NT2/D1 (cell line): ENCODE measurements around the gene QRICH2.

Source experiments
- DNase-seq: peaks from one replicate; pipeline ENCODE4 v3.0.0-alpha.2; 2011; ENCODE audit warnings: low read depth, low spot score
- H3K27me3 ChIP-seq: 2 replicates; pipeline ENCODE4 v1.6.0; 2011; ENCODE audit warnings: mild to moderate bottlenecking; ENCODE audit not compliant: insufficient read length, insufficient read depth
- H3K36me3 ChIP-seq: 2 replicates; pipeline ENCODE4 v1.6.1; 2011; ENCODE audit warnings: mild to moderate bottlenecking, low read length, mixed read lengths; ENCODE audit not compliant: insufficient read depth, insufficient read length
- H3K4me1 ChIP-seq: 2 replicates; pipeline ENCODE4 v1.5.1; 2011; ENCODE audit not compliant: insufficient read depth, insufficient read length
- H3K4me3 ChIP-seq: 2 replicates; pipeline ENCODE4 v1.5.1; 2011; ENCODE audit warnings: low read depth; ENCODE audit not compliant: insufficient read length
- H3K9ac ChIP-seq: 2 replicates; pipeline ENCODE4 v1.6.0; 2011; ENCODE audit warnings: low read depth; ENCODE audit not compliant: insufficient read length
- H3K9me3 ChIP-seq: 2 replicates; pipeline ENCODE4 v1.5.1; 2011; ENCODE audit warnings: mild to moderate bottlenecking, low read length; ENCODE audit not compliant: insufficient read depth
- SUZ12 ChIP-seq: IDR thresholded peaks from 2 replicates; pipeline ENCODE4 v1.6.1; 2011; ENCODE audit not compliant: insufficient read length, insufficient read depth; ENCODE audit errors: extremely low read depth
- YY1 ChIP-seq: IDR thresholded peaks from 2 replicates; pipeline ENCODE4 v1.6.1; 2011; ENCODE audit not compliant: insufficient read length, insufficient read depth
- ZNF274 ChIP-seq: IDR thresholded peaks from 2 replicates; pipeline ENCODE4 v1.6.1; 2011; ENCODE audit warnings: mild to moderate bottlenecking, low read depth, low read length

Gene QRICH2, protein sequence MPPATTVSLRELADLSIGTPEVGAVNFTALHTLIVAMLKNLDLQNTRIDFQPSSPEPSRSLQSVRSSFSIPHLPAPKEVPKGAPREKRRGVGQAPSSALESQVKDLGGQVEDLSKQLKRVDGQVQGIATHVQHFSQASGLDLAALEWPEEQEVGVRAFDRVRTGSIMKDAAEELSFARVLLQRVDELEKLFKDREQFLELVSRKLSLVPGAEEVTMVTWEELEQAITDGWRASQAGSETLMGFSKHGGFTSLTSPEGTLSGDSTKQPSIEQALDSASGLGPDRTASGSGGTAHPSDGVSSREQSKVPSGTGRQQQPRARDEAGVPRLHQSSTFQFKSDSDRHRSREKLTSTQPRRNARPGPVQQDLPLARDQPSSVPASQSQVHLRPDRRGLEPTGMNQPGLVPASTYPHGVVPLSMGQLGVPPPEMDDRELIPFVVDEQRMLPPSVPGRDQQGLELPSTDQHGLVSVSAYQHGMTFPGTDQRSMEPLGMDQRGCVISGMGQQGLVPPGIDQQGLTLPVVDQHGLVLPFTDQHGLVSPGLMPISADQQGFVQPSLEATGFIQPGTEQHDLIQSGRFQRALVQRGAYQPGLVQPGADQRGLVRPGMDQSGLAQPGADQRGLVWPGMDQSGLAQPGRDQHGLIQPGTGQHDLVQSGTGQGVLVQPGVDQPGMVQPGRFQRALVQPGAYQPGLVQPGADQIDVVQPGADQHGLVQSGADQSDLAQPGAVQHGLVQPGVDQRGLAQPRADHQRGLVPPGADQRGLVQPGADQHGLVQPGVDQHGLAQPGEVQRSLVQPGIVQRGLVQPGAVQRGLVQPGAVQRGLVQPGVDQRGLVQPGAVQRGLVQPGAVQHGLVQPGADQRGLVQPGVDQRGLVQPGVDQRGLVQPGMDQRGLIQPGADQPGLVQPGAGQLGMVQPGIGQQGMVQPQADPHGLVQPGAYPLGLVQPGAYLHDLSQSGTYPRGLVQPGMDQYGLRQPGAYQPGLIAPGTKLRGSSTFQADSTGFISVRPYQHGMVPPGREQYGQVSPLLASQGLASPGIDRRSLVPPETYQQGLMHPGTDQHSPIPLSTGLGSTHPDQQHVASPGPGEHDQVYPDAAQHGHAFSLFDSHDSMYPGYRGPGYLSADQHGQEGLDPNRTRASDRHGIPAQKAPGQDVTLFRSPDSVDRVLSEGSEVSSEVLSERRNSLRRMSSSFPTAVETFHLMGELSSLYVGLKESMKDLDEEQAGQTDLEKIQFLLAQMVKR (N-terminal part only)

GRCh38 chr17:76307966-76308338 is at the start of gene QRICH2:
Gene QRICH2, minus strand, starts transcription at chr17:76308276. Its CDS starts 278 bp downstream, at chr17:76307998.
- Histone ChIP-seq H3K4me1 (no peaks in the 10 kb centered on the region), H3K4me3 (no peak within 1 kb of the TSS), H3K9me3 (no peaks in the 10 kb centered on the region), H3K27me3 (no peaks in the 10 kb centered on the region), H3K9ac (no peak within 1 kb of the TSS), H3K36me3 (peaks cover 37% of the 10 kb centered on the region)
- no peak for TF ChIP-seq ZNF274
- TF ChIP-seq YY1, result no peak
- no peak for TF ChIP-seq SUZ12
- no peak for DNase-seq

- no peaks in the 10 kb centered on the region for H3K9me3 ChIP-seq
- no peaks in the 10 kb centered on the region for H3K36me3 ChIP-seq
- no peaks in the 10 kb centered on the region for H3K4me1 ChIP-seq
- no peak overlapping the region for H3K9ac ChIP-seq
- TF ChIP-seq SUZ12, result no peak
- no peak for TF ChIP-seq ZNF274
- TF ChIP-seq YY1, result no peak
- DNase-seq, result no peak
- peaks cover 4% of the 10 kb centered on the region for H3K27me3 ChIP-seq
- H3K4me3 ChIP-seq, result no peak overlapping the region
These were observed 49.6 kb upstream of the QRICH2 start for GRCh38 chr17:76357597-76358158.

DNA sequence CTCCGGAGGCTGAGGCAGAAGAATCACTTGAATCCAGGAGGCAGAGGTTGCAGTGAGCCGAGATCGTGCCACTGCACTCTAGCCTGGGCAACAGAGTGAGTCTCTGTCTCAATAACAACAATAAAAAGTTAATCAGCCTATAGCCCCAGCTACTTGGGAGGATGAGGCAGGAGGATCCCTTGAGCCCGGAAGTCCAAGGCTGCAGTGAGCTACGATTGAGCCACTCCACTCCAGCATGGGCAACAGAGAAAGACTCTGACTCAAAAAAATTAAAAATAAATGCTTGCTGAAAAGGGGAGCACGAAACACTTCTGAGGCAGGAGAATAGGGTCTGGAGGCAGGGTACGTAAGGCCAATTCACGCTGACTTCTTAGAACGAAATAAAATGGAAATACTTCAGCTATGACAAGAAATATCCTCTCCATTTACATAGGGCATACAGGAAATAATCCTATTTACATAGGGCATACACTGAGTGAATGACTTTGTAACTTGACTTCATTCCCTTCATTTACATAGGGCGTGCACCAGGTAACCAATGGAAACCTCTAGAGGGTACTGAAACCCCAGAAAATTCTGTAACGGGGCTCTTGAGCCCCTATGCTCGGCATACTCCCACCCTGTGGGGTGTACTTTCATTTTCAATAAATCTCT is 48.9 kb upstream of the QRICH2 start:
- Histone ChIP-seq H3K27me3 (peaks cover 5% of the 10 kb centered on the region), H3K9me3 (no peaks in the 10 kb centered on the region), H3K36me3 (no peaks in the 10 kb centered on the region), H3K4me1 (no peaks in the 10 kb centered on the region), H3K9ac (no peak overlapping the region), H3K4me3 (no peak overlapping the region)
- DNase-seq, result no peak
- no peak for TF ChIP-seq SUZ12
- TF ChIP-seq YY1, result no peak
- no peak for TF ChIP-seq ZNF274

GRCh38 chr17:76354747-76355310 is 46.8 kb upstream of the QRICH2 start:
- H3K36me3 ChIP-seq, result no peaks in the 10 kb centered on the region
- no peak overlapping the region for H3K9ac ChIP-seq
- H3K27me3 ChIP-seq, result peaks cover 5% of the 10 kb centered on the region
- H3K4me1 ChIP-seq, result no peaks in the 10 kb centered on the region
- no peak overlapping the region for H3K4me3 ChIP-seq
- no peak for DNase-seq
- TF ChIP-seq ZNF274 (no peak), YY1 (no peak), SUZ12 (no peak)
- H3K9me3 ChIP-seq, result no peaks in the 10 kb centered on the region

DNA sequence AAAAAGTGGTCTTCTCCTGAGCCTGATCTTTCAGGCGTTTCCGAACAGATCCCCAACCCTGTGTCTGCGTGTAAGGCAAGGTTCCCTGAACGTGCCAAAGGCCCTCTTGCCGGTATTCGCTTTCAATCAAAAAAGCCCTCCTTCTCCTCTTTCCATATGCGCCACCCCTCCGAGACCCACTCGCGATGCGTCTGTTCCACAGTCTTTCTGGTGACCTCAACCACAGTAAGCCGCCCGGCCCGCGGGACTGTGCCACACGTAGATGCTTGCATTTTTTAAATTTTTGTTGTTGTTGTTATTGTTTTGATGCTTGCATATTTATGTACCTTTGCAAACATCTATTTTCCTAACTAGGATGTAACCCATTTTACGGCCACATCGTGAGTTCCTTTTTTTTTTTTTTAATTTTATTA is 46.2 kb upstream of the QRICH2 start:
- Histone ChIP-seq H3K9me3 (no peaks in the 10 kb centered on the region), H3K4me3 (peak overlapping the region; percentile 87), H3K27me3 (peaks cover 5% of the 10 kb centered on the region), H3K36me3 (no peaks in the 10 kb centered on the region), H3K4me1 (no peaks in the 10 kb centered on the region), H3K9ac (peak overlapping the region; percentile 97)
- no peak for TF ChIP-seq ZNF274
- TF ChIP-seq YY1, result no peak
- TF ChIP-seq SUZ12, result no peak
- no peak for DNase-seq

- Histone ChIP-seq H3K36me3 (no peaks in the 10 kb centered on the region), H3K27me3 (peaks cover 5% of the 10 kb centered on the region), H3K4me1 (no peaks in the 10 kb centered on the region), H3K9ac (peak within 1 kb of the TSS; percentile 97), H3K9me3 (no peaks in the 10 kb centered on the region), H3K4me3 (peak within 1 kb of the TSS; percentile 87)
- DNase-seq, result peak; percentile 77
- no peak for TF ChIP-seq ZNF274
- TF ChIP-seq YY1, result peak; percentile 98
- no peak for TF ChIP-seq SUZ12
These were observed 45.7 kb upstream of the QRICH2 start, which contains the start of gene PRPSAP1 for GRCh38 chr17:76353599-76354316. Gene PRPSAP1, minus strand, starts transcription at chr17:76353916. Its CDS starts 213 bp downstream, at chr17:76353703.
